Neural progenitor cell (in vitro differentiated cells): ENCODE measurements around the gene CELSR3. TPM values are rescaled to one million over a fixed set of nuclear protein-coding genes. Genes with fewer than 3 reads are reported as not detected.
A peak's percentile ranks its signal among the peaks of the same experiment; 100 is the strongest.

Experiments
- DNase-seq: peaks from one replicate; pipeline ENCODE4 v3.0.0-alpha.2; 2016; ENCODE audit warnings: low spot score
- H2AFZ ChIP-seq: fragments of 200-600 bp; sonication (generic); replicated peaks from 2 replicates; pipeline ENCODE4 v1.6.1; 2016; ENCODE audit warnings: antibody characterized with exemption
- H3F3A ChIP-seq: fragments of 200-600 bp; sonication (generic); 2 replicates; pipeline ENCODE4 v1.6.1; 2016; ENCODE audit warnings: antibody characterized with exemption, low read depth
- H3K27ac ChIP-seq: fragments of 200-600 bp; sonication (generic); 2 replicates; pipeline ENCODE4 v1.5.1; 2016; ENCODE audit warnings: mild to moderate bottlenecking
- H3K27me3 ChIP-seq: fragments of 200-600 bp; sonication (generic); 2 replicates; pipeline ENCODE4 v1.6.1; 2016; ENCODE audit warnings: mild to moderate bottlenecking, moderate library complexity
- H3K36me3 ChIP-seq: fragments of 200-600 bp; sonication (generic); 2 replicates; pipeline ENCODE4 v1.5.1; 2016
- H3K4me1 ChIP-seq: fragments of 200-600 bp; sonication (generic); 2 replicates; pipeline ENCODE4 v1.6.1; 2016; ENCODE audit warnings: mixed run types
- H3K4me2 ChIP-seq: fragments of 200-600 bp; sonication (generic); 2 replicates; pipeline ENCODE4 v1.6.1; 2016
- H3K4me3 ChIP-seq: fragments of 200-600 bp; sonication (generic); 2 replicates; pipeline ENCODE4 v1.5.1; 2016
- H3K79me2 ChIP-seq: fragments of 200-600 bp; sonication (generic); 2 replicates; pipeline ENCODE4 v1.6.1; 2016; ENCODE audit warnings: low read depth
- H3K9ac ChIP-seq: fragments of 200-600 bp; sonication (generic); 2 replicates; pipeline ENCODE4 v1.6.1; 2016
- H3K9me3 ChIP-seq: fragments of 200-600 bp; sonication (generic); 2 replicates; pipeline ENCODE4 v1.5.1; 2016; ENCODE audit warnings: low read depth
- H4K20me1 ChIP-seq: fragments of 200-600 bp; sonication (generic); 2 replicates; pipeline ENCODE4 v1.6.1; 2016; ENCODE audit warnings: low read depth
- H3K27ac Mint-ChIP-seq: 3 replicates; pipeline ENCODE4 v1.8.0; 2021; ENCODE audit warnings: mixed read lengths
- H3K27me3 Mint-ChIP-seq: 2 replicates; pipeline ENCODE4 v1.8.0; 2022; ENCODE audit warnings: low read depth, mild to moderate bottlenecking, inconsistent platforms, moderate library complexity, mixed read lengths; ENCODE audit not compliant: insufficient read depth
- H3K36me3 Mint-ChIP-seq: 3 replicates; pipeline ENCODE4 v1.8.0; 2021; ENCODE audit warnings: mixed read lengths
- H3K4me1 Mint-ChIP-seq: 3 replicates; pipeline ENCODE4 v1.8.0; 2021; ENCODE audit warnings: mixed read lengths
- H3K4me3 Mint-ChIP-seq: 3 replicates; pipeline ENCODE4 v1.8.0; 2021; ENCODE audit warnings: mild to moderate bottlenecking, moderate library complexity, mixed read lengths
- H3K9me3 Mint-ChIP-seq: 3 replicates; pipeline ENCODE4 v1.8.0; 2020; ENCODE audit warnings: mixed read lengths
- CTCF ChIP-seq: fragments of 200-600 bp; sonication (generic); IDR thresholded peaks from 2 replicates; pipeline ENCODE4 v1.5.1; 2017; ENCODE audit warnings: antibody characterized with exemption, mild to moderate bottlenecking
- EZH2 ChIP-seq: fragments of 200-600 bp; sonication (generic); IDR thresholded peaks from 2 replicates; pipeline ENCODE4 v1.6.1; 2017; ENCODE audit warnings: antibody characterized with exemption, mild to moderate bottlenecking, moderate library complexity
- EZH2phosphoT487 ChIP-seq: fragments of 200-600 bp; sonication (generic); IDR thresholded peaks from 2 replicates; pipeline ENCODE4 v1.6.1; 2017; ENCODE audit warnings: antibody characterized with exemption
- total RNA-seq: library from RNA; depleted of rRNA; stranded (reverse); fragments of >200 nt; gene quantifications from 2 replicates; pipeline ENCODE4 v1.2.3, GENCODE V29; 2015; ENCODE audit warnings: low replicate concordance

The CELSR3 gene
- total RNA-seq, 1 donor from 2014 or later, result 9.9 TPM

- Mint-ChIP-seq H3K27ac (no peak overlapping the region), H3K27me3 (peaks cover 12% of the 10 kb centered on the region), H3K9me3 (no peaks in the 10 kb centered on the region), H3K4me3 (no peak overlapping the region), H3K36me3 (peaks cover 28% of the 10 kb centered on the region), H3K4me1 (peaks cover 14% of the 10 kb centered on the region)
- Histone ChIP-seq H3K79me2 (no peaks in the 10 kb centered on the region), H3K27ac (no peak overlapping the region), H2AFZ (no peak overlapping the region), H3F3A (peaks cover 24% of the 10 kb centered on the region), H3K9ac (no peak overlapping the region), H3K4me1 (peaks cover 10% of the 10 kb centered on the region), H3K27me3 (peaks cover 8% of the 10 kb centered on the region), H3K9me3 (no peaks in the 10 kb centered on the region), H4K20me1 (peaks cover 25% of the 10 kb centered on the region), H3K4me3 (no peak overlapping the region), H3K36me3 (no peaks in the 10 kb centered on the region), H3K4me2 (no peak overlapping the region)
- no peak for TF ChIP-seq EZH2phosphoT487
- TF ChIP-seq EZH2, result no peak
- DNase-seq, result no peak
Observed at GRCh38 chr3:48652923-48653715, 9.6 kb downstream of the CELSR3 start.

DNA sequence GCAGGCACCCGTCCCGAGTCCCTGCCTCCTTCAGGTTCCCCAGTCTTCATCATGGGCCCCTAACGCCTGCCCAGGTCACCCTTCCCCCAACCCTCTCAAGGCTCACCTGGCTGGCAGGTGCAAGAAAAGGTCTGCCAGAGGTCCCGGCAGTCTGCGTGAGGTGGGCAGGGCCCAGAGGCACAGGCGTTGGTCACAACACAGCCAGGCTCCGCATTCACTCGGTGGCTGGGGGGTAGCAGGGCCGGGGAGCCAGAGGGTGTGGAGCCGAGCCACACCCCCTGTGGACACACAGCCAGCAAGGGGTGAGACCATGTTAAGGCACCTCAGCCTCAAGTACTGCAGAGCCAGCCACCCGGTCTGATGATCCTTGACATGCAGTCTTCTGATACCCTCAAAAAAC, 10.9 kb downstream of the CELSR3 start:
- no peak overlapping the region for H3K27ac ChIP-seq
- H3K36me3 ChIP-seq, result no peaks in the 10 kb centered on the region
- no peak overlapping the region for H3K4me2 ChIP-seq
- H3K27me3 ChIP-seq, result peaks cover 8% of the 10 kb centered on the region
- H3K9me3 Mint-ChIP-seq, result no peaks in the 10 kb centered on the region
- no peak overlapping the region for H3K9ac ChIP-seq
- no peak overlapping the region for H2AFZ ChIP-seq
- no peak overlapping the region for H3K4me3 Mint-ChIP-seq
- H3K9me3 ChIP-seq, result no peaks in the 10 kb centered on the region
- no peak overlapping the region for H3K4me3 ChIP-seq
- H3K4me1 Mint-ChIP-seq, result peaks cover 14% of the 10 kb centered on the region
- no peak for DNase-seq
- H3K4me1 ChIP-seq, result peaks cover 9% of the 10 kb centered on the region
- no peaks in the 10 kb centered on the region for H3K79me2 ChIP-seq
- peaks cover 18% of the 10 kb centered on the region for H4K20me1 ChIP-seq
- no peak overlapping the region for H3K27ac Mint-ChIP-seq
- peaks cover 7% of the 10 kb centered on the region for H3K27me3 Mint-ChIP-seq
- H3F3A ChIP-seq, result peaks cover 18% of the 10 kb centered on the region
- TF ChIP-seq EZH2, result no peak
- no peak for TF ChIP-seq CTCF
- no peak for TF ChIP-seq EZH2phosphoT487
- H3K36me3 Mint-ChIP-seq, result peaks cover 22% of the 10 kb centered on the region

GRCh38 chr3:48650723-48651122, 12.0 kb downstream of the CELSR3 start:
- Histone ChIP-seq H2AFZ (no peak overlapping the region), H3K27ac (no peak overlapping the region), H3K4me1 (peaks cover 5% of the 10 kb centered on the region), H3K79me2 (no peaks in the 10 kb centered on the region), H3K4me2 (no peak overlapping the region), H3K27me3 (peaks cover 8% of the 10 kb centered on the region), H3F3A (peaks cover 7% of the 10 kb centered on the region), H3K4me3 (no peak overlapping the region), H4K20me1 (peaks cover 16% of the 10 kb centered on the region), H3K9ac (no peak overlapping the region), H3K36me3 (no peaks in the 10 kb centered on the region), H3K9me3 (no peaks in the 10 kb centered on the region)
- TF ChIP-seq EZH2phosphoT487 (no peak), CTCF (no peak), EZH2 (no peak)
- Mint-ChIP-seq H3K36me3 (peaks cover 22% of the 10 kb centered on the region), H3K4me3 (peak overlapping the region; percentile 66), H3K9me3 (no peaks in the 10 kb centered on the region), H3K27ac (no peak overlapping the region), H3K4me1 (peaks cover 14% of the 10 kb centered on the region), H3K27me3 (peaks cover 7% of the 10 kb centered on the region)
- no peak for DNase-seq
